Left lung (tissue), 10 donors: ENCODE measurements around the gene ZNF519. TPM values are rescaled to one million over a fixed set of nuclear protein-coding genes. Genes with fewer than 3 reads are reported as not detected.

Experiments
- ATAC-seq: fragments of 200-7000 bp; cut with Tn5 transposase; one replicate; pipeline ENCODE4 v1.9.1; 2020; ENCODE audit warnings: moderate library complexity
- DNase-seq, 4 donors: peaks; one replicate each; pipeline ENCODE4 v3.0.0-alpha.2; 2013 to 2020
- H3K27ac ChIP-seq, 2 donors: fragments of 200-600 bp; sonication (generic) in 1 of 2; one replicate each; pipeline versions ENCODE4 v1.5.0 to v1.8.0; 2020 to 2021
- H3K27me3 ChIP-seq, 2 donors: fragments of 200-600 bp; sonication (generic) in 1 of 2; one replicate each; pipeline versions ENCODE4 v1.5.0 to v1.8.0; 2020 to 2021
- H3K36me3 ChIP-seq, 2 donors: fragments of 200-600 bp; sonication (generic) in 1 of 2; one replicate each; pipeline versions ENCODE4 v1.5.0 to v1.8.0; 2020 to 2021
- H3K4me1 ChIP-seq, 2 donors: fragments of 200-600 bp; one replicate each; pipeline ENCODE4 v1.8.0; 2021
- H3K4me3 ChIP-seq, 2 donors: fragments of 200-600 bp; sonication (generic) in 1 of 2; one replicate each; pipeline versions ENCODE4 v1.5.0 to v1.8.0; 2020 to 2021; ENCODE audit warnings: mild to moderate bottlenecking in 1 of 2
- H3K9me3 ChIP-seq, 2 donors: fragments of 200-600 bp; sonication (generic) in 1 of 2; one replicate each; pipeline versions ENCODE4 v1.5.0 to v1.8.0; 2020 to 2021
- intact Hi-C, 2 donors: fragments of 100-400 bp; cut with DNase I; formaldehyde crosslinking; loops; one replicate each; pipeline versions ENCODE4 v1.11.2 to v1.14.2; 2022
- polyA plus RNA-seq, 6 donors: library from polyadenylated mRNA; unstranded; fragments of 120-200 nt; gene quantifications; one replicate each; pipeline ENCODE4 v1.2.1, GENCODE V29; 2013; ENCODE audit not compliant: insufficient read length in 6 of 6
- total RNA-seq, 2 donors: library from RNA; stranded (reverse); fragmentation: NEBNext Ultra II Directional; extraction: Animal tissue kit (Norgen Biotek cat#: 25700); gene quantifications; one replicate each; pipeline ENCODE4 v1.2.1, GENCODE V29; 2021
- TF ChIP-seq, protein P1 (sequence below), 2 donors: fragments of 200-600 bp; sonication (generic) in 1 of 2; IDR thresholded peaks; one replicate each; pipeline versions ENCODE4 v1.5.0 to v1.8.0; 2021; ENCODE audit warnings: antibody characterized with exemption in 2 of 2
- donor health status: DM: no; HTN: yes; CAD: no.
- donor health status: DM: no; HTN: no; CAD: no.

ZNF519 gene
- total and polyA plus RNA-seq, 8 donors = 4.6 to 22.3 (median 14.7) TPM

DNA sequence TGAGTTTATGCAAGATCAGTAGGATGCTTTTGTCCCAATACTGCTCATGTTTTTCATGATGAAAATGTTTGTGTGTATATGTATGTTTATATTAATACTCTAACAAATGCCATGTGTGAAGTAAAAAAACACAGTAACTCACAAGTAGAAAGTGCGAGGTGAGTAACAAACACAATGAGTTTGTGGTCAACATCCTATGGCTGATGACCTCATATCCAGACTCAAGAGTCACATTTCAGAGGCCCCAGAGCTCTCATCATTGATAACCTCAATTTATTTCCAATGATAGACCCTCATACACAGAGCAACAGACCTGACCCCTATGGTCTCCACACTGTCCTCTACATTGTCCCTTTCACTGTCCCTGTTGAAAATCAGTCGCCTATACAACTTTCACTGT is 34.5 kb downstream of the ZNF519 start:
- H3K4me3 ChIP-seq = no peak overlapping the region
- H3K9me3 ChIP-seq = no peaks in the 10 kb centered on the region
- no peaks in the 10 kb centered on the region for H3K27me3 ChIP-seq
- TF ChIP-seq, protein P1, sequence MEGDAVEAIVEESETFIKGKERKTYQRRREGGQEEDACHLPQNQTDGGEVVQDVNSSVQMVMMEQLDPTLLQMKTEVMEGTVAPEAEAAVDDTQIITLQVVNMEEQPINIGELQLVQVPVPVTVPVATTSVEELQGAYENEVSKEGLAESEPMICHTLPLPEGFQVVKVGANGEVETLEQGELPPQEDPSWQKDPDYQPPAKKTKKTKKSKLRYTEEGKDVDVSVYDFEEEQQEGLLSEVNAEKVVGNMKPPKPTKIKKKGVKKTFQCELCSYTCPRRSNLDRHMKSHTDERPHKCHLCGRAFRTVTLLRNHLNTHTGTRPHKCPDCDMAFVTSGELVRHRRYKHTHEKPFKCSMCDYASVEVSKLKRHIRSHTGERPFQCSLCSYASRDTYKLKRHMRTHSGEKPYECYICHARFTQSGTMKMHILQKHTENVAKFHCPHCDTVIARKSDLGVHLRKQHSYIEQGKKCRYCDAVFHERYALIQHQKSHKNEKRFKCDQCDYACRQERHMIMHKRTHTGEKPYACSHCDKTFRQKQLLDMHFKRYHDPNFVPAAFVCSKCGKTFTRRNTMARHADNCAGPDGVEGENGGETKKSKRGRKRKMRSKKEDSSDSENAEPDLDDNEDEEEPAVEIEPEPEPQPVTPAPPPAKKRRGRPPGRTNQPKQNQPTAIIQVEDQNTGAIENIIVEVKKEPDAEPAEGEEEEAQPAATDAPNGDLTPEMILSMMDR (IDR thresholded peaks at IDR 0.05) = no peak
- ATAC-seq (no peak), DNase-seq (no peak)
- H3K4me1 ChIP-seq = no peaks in the 10 kb centered on the region
- intact Hi-C loops = no loop called here
- H3K27ac ChIP-seq = no peak overlapping the region
- no peaks in the 10 kb centered on the region for H3K36me3 ChIP-seq

DNA sequence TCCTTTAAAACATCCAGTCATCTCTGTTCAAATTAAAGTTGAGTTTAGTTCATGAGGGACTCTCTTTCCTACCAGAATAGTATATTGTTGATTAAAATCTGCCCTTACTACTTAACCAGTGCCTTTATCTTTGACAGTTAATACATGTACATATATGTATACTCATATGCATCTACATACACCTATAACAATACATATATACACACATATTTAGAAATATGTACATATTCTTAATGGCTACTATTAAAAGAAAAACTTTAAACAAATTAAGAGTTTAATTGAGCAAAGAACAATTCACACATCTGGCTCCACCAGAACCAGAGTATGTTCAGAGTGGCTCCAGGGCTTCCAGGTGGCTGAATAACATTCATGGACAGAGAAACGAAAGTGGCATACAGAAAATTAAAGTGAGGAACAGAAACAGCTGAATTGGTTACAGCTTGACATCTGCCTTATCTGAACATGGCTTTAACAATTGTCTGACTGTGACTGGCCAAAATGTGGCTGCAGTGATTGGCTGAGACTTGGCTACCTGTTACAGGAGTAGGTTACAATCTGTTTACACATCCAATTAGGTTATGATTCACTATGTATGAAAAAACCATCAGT is 38.8 kb downstream of the ZNF519 start:
- ATAC-seq = no peak
- Histone ChIP-seq H3K4me3 (no peak overlapping the region), H3K27me3 (no peaks in the 10 kb centered on the region), H3K27ac (no peak overlapping the region), H3K36me3 (no peaks in the 10 kb centered on the region), H3K9me3 (no peaks in the 10 kb centered on the region), H3K4me1 (no peaks in the 10 kb centered on the region)
- no peak for DNase-seq
- TF ChIP-seq, protein P1 (IDR thresholded peaks at IDR 0.05) = no peak
- intact Hi-C loops = no loop called here

DNA sequence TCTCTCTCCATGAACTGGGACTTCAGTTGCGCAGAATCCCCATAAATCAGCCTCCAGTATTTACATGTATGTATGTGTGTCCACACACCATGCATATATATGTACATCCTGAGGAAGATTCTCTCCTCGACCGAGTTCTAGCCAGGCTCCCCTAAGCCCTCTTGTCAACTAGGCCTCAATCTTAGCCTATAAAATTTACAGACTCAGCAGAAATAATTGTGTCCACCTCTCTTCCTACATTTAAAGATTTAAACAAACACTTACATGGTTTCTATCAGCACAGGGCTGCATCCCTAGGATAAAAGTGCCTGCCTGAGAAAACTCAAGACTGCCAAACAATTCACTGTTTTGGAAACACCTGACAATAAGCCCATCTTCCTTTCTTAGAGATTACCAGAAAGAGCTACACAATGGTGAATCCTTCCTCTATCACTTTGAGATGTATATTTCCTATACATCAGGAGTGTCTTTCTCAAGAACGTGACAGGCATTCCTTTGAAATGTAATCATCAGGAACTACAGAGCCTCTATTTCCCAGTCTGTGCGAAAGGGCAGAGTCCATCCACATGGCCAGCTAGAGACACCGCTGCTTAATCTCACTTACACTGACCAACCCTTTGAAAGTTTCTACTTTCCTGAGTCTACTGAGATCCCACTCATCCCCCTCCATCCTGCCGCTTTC is 39.5 kb downstream of the ZNF519 start:
- H3K4me1 ChIP-seq = no peaks in the 10 kb centered on the region
- no peaks in the 10 kb centered on the region for H3K36me3 ChIP-seq
- ATAC-seq (no peak), DNase-seq (no peak)
- TF ChIP-seq, protein P1 (IDR thresholded peaks at IDR 0.05) = no peak
- no peak overlapping the region for H3K4me3 ChIP-seq
- intact Hi-C loops = no loop called here
- H3K9me3 ChIP-seq = no peaks in the 10 kb centered on the region
- H3K27ac ChIP-seq = no peak overlapping the region
- no peaks in the 10 kb centered on the region for H3K27me3 ChIP-seq

DNA sequence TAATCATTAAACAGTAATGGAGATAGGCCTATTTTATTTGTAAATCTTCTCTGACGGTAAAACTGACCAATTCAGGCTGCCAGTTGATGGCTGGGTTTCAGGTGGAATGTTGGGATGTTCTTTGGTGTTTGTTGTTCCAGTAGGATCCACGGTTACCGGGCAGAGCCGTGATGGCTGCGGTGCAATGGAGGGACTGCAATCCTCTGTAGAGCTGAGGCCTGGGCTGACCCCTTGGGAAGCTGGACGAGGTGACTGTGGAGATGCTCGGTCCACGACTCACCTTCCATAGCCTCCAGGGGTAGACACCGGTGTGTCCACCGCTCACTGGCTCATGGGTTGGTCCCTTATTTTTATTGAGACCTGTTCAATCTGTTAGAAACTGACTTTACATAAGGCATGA is 42.5 kb downstream of the ZNF519 start:
- no peaks in the 10 kb centered on the region for H3K36me3 ChIP-seq
- intact Hi-C loops = loop anchor here in 1 of 2 donors (10.0 kb wide), 1 partner anchor 265 kb away; the partner anchor contains the start of gene MC5R
- TF ChIP-seq, protein P1 (IDR thresholded peaks at IDR 0.05) = no peak

DNA sequence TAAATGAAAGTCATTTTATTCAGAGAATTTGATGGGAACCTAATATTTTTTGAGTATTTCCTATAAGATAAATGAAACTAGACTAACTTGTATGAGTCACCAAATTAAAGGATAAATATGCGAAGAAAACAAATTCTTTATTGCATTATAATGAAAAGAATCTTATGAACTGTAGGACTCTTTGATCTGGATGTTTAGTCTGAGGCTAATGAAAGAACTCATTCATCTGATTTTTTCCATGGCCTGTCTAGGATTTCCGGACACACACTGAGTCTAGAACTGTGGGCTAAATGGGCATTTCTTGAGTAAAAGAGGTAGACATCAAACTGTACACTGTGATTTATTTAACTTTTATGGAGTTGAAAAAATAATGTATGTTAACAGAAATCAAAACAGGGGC is 43.0 kb downstream of the ZNF519 start:
- Histone ChIP-seq H3K27me3 (no peaks in the 10 kb centered on the region), H3K36me3 (no peaks in the 10 kb centered on the region), H3K4me3 (no peak overlapping the region), H3K27ac (no peak overlapping the region), H3K9me3 (no peaks in the 10 kb centered on the region), H3K4me1 (no peaks in the 10 kb centered on the region)
- intact Hi-C loops = loop anchor here in 1 of 2 donors (10.0 kb wide), 1 partner anchor 264 kb away; the partner anchor contains the start of gene MC5R
- DNase-seq (no peak), ATAC-seq (no peak)
- TF ChIP-seq, protein P1 (IDR thresholded peaks at IDR 0.05) = no peak

More for the DNA sequence above, 42.5 kb downstream of the ZNF519 start:
- no peak overlapping the region for H3K27ac ChIP-seq
- H3K4me3 ChIP-seq = no peak overlapping the region
- ATAC-seq = no peak
- no peaks in the 10 kb centered on the region for H3K9me3 ChIP-seq
- no peaks in the 10 kb centered on the region for H3K27me3 ChIP-seq
- DNase-seq = no peak
- no peaks in the 10 kb centered on the region for H3K4me1 ChIP-seq
